RWPE1 (cell line): ENCODE measurements around the gene HOXD12.

Experiments used
- CTCF ChIA-PET: fragments of 350-600 bp; sonication (Branson Sonifier 250); formaldehyde crosslinking; extraction: SDS; loops from one replicate; lab custom pipeline; 2021; lab: Yijun Ruan, JAX
- POLR2A ChIA-PET: fragments of 400-600 bp; formaldehyde crosslinking; extraction: SDS; loops from one replicate; lab custom pipeline; 2020; ENCODE audit warnings: antibody characterized with exemption; ENCODE audit not compliant: low non-redundant PET; lab: Yijun Ruan, JAX
- DNase-seq: peaks from one replicate; pipeline ENCODE4 v3.0.0; 2012; ENCODE audit warnings: low spot score
- H3K27ac ChIP-seq: fragments of 450-650 bp; 2 replicates; pipeline ENCODE4 v1.5.1; 2017
- TF ChIP-seq, protein P1 (sequence below): fragments of 450-650 bp; conservative IDR thresholded peaks from 2 replicates; pipeline ENCODE4 v1.5.1; 2017; ENCODE audit warnings: low read depth, mild to moderate bottlenecking

The HOXD12 gene

DNA sequence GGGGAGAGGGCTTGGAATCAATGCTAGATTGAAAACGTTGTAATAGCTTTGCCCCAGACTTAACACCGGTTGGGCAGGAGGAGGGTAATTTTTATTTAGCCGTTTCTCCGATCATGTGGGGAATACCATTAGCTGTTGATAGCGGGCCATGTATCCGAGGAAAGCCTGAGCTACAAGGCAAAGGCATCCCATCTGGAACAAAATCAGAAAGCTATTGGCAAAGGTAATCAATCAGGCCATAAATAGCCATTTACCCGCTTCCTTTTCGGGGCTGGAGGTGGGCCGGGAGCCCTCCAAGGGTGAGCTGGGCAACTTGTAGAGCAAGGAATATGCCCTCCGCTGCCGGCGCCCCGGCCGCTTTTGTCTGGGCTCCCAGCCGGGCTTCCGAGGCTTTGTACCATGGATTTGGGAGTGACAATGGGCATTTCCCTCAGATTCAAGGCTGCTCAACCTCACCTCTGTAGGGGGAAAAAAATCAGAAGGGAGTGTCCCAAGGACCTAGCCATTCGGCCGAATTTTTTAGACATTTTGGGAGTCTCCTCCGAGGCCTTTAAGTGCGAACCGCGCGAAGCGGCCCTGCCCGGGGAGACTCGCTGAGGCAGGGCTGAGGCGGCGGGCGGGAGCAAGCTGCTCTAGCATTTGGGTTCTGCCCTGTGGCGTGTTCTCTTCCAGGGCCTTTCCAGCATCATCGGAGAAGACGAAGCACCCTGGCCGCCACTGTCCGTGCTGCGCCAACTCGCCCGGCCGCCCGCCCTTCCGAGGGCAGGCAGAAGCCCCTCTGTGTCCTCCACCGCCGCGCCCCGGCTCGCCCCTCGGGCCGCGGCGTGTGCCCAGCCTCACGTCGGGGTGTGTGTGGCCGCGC is 21.8 kb downstream of the HOXD12 start:
- H3K27ac ChIP-seq: no peak overlapping the region
- ChIA-PET CTCF (interaction anchor here (0.7 to 1.9 kb wide), 3 partner anchors 10 to 24 kb away, joined by 3 to 6 read pairs (median 3); no protein-coding TSS in a partner anchor), POLR2A (no interaction called here)
- no peak for DNase-seq
- TF ChIP-seq, protein P1, sequence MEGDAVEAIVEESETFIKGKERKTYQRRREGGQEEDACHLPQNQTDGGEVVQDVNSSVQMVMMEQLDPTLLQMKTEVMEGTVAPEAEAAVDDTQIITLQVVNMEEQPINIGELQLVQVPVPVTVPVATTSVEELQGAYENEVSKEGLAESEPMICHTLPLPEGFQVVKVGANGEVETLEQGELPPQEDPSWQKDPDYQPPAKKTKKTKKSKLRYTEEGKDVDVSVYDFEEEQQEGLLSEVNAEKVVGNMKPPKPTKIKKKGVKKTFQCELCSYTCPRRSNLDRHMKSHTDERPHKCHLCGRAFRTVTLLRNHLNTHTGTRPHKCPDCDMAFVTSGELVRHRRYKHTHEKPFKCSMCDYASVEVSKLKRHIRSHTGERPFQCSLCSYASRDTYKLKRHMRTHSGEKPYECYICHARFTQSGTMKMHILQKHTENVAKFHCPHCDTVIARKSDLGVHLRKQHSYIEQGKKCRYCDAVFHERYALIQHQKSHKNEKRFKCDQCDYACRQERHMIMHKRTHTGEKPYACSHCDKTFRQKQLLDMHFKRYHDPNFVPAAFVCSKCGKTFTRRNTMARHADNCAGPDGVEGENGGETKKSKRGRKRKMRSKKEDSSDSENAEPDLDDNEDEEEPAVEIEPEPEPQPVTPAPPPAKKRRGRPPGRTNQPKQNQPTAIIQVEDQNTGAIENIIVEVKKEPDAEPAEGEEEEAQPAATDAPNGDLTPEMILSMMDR: no peak

DNA sequence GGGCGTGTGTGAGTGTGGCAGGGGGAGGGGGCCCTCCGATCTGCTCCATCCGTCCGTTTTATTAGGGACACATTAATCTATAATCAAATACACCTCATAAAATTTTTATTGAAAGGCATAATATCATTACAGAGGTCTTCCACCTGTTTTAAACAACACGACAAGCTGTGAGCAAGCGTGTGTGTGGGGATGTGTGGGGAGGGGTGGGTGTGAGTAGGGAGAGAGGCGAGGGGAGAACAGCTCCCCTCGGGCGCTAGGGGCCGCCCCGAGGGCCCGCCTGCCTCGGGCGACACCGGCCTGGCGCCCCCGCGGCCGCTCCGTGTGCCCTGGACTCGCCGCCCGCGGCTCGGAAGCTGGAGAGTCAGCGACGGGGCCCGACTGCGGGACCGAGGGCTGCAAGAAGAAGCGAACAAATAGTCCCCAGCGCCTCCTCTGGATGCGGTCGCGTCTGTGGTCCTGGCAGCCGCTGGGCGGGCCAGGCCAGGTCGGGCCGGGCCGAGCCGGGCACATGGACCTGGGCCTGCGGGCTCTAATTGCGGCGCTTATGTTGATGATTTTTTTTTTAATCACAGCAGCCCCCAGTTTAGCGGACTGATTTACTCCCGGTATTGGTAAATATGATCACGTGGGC is 22.6 kb downstream of the HOXD12 start:
- DNase-seq: no peak
- CTCF ChIA-PET: interaction anchor here (1.9 kb wide), 1 partner anchor 11 kb away, joined by 6 read pairs; no protein-coding TSS in a partner anchor
- H3K27ac ChIP-seq: no peak overlapping the region
- POLR2A ChIA-PET: no interaction called here
- TF ChIP-seq, protein P1: no peak

DNA sequence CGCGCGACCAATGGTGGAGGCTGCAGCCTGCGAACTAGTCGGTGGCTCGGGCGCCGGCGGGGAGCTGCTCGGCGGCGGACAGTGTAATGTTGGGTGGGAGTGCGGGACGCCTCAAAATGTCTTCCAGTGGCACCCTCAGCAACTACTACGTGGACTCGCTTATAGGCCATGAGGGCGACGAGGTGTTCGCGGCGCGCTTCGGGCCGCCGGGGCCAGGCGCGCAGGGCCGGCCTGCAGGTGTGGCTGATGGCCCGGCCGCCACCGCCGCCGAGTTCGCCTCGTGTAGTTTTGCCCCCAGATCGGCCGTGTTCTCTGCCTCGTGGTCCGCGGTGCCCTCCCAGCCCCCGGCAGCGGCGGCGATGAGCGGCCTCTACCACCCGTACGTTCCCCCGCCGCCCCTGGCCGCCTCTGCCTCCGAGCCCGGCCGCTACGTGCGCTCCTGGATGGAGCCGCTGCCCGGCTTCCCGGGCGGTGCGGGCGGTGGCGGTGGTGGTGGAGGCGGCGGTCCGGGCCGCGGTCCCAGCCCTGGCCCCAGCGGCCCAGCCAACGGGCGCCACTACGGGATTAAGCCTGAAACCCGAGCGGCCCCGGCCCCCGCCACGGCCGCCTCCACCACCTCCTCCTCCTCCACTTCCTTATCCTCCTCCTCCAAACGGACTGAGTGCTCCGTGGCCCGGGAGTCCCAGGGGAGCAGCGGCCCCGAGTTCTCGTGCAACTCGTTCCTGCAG is 23.3 kb downstream of the HOXD12 start, which contains the start of gene HOXD9:
Gene HOXD9, plus strand, starts transcription at position 37 of the 728 bp plus-strand sequence. Its CDS starts 50 bp downstream, at position 87.
- no peak within 1 kb of the TSS for H3K27ac ChIP-seq
- CTCF ChIA-PET: interaction anchor here (1.9 kb wide), 1 partner anchor 12 kb away, joined by 6 read pairs; no protein-coding TSS in a partner anchor
- no peak for DNase-seq
- POLR2A ChIA-PET: no interaction called here
- TF ChIP-seq, protein P1: no peak

DNA sequence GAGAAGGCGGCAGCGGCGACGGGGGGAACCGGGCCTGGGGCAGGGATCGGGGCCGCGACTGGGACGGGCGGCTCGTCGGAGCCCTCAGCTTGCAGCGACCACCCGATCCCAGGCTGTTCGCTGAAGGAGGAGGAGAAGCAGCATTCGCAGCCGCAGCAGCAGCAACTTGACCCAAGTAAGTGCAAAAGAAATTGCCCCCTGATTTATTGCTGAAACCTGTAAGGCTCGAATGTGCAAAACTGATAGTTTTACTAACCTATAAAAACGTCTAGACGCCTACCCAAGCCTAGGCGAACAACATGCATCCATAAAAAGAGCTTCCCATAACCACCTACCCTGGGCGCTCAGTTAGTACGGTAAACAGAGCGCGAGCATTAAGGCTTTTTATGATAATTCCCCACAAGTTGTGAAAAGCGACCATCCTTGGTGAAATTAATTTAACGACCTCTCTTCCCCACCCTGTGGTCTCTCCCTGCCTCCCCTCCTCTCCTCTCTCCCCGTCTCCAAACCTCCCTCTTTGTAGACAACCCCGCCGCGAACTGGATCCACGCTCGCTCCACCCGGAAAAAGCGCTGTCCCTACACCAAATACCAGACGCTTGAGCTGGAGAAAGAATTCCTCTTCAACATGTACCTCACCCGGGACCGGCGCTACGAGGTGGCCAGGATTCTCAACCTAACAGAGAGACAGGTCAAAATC is 24.0 kb downstream of the HOXD12 start:
- CTCF ChIA-PET: no interaction called here

DNA sequence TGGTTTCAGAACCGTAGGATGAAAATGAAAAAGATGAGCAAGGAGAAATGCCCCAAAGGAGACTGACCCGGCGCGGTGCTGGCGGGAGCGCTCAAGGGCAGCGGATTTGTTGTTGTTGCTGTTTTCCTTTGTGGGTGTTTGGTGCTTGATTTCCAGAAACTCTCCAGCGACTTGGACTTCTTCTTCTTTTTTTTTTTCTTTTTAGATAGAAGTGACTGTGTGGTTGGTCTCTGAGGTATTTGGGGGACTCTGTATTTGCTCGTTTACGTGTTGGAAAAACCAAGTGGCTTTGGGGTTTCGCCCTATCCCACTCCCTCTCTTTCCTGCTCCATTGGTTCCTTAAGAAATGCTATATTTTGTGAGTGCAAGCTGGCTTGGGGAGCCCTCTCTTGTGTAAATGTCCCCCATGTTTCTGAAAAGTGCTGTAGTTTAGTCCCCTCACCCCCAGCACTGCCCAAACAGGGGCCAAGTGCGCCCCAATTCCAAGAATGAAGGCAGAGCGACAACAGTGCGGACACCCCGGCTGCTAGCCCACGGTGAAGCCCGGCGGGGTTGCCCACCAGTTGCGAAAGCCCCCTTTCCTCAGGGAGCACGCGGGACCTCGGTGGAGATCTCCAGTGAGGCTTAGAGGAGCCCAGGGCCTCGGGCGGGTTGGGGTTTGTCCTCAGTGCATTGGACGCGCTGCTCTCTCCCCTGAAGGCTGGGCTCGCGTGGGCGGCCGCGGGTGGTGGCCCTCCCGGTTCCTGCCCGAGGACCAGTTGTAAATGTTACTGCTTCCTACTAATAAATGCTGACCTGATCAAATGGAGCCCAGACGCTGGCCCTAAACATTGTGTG is 24.7 kb downstream of the HOXD12 start:
- POLR2A ChIA-PET: no interaction called here
- H3K27ac ChIP-seq: peak overlapping the region; percentile 29
- DNase-seq: no peak
- TF ChIP-seq, protein P1: no peak
- CTCF ChIA-PET: no interaction called here

More for the DNA sequence above, 24.0 kb downstream of the HOXD12 start:
- no peak overlapping the region for H3K27ac ChIP-seq
- TF ChIP-seq, protein P1: no peak
- DNase-seq: no peak
- POLR2A ChIA-PET: no interaction called here
